KBM-7 (cell line): ENCODE data around the gene HOXB1.

Experiments
- DNase-seq: peaks from one replicate; pipeline ENCODE4 v3.0.0-alpha.2; 2015
- in situ Hi-C: fragments of 300-500 bp; cut with MboI; formaldehyde crosslinking; loops from 2 replicates; pipeline ENCODE4 v1.14.3; 2020; ENCODE audit warnings: low sequenced_read_pairs, low pct_unique_long_range_greater_than_20kb, mixed read lengths

Gene HOXB1

DNA sequence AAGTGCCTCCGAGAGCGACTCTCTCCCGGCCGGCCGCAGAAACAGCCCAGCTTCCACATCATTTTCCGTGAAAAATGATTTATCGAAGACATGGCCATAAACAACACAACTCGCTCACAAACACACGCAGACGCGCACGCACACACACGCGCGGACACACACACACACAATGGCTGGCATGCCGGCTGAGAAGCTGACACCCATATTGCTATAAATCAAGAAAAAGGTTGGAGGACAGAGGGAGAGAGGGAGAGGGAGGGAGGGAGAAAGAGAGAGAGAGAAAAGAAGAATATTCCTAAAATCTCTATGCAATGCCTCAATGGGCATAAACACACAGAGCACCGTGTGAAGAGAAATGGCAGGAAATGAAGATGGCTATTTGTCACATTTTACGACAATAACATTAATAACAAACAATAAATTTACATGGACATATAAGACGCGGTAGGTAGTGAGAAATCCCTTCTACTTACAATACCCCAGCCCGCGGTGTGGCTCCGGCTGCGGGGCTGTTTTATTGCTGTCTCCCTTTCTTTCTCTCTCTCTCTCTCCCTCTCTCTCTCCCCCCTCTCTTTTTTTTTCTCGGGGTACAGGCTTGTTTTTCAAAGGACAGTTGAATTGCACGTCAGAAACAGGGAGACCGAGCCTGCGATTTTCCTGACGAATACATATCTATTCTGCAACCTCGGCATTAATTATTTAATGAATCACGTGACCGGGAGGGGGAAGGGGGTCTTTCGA lies 37.9 kb upstream of the HOXB1 start:
- DNase-seq = no peak
- in situ Hi-C loops = no loop called here

DNA sequence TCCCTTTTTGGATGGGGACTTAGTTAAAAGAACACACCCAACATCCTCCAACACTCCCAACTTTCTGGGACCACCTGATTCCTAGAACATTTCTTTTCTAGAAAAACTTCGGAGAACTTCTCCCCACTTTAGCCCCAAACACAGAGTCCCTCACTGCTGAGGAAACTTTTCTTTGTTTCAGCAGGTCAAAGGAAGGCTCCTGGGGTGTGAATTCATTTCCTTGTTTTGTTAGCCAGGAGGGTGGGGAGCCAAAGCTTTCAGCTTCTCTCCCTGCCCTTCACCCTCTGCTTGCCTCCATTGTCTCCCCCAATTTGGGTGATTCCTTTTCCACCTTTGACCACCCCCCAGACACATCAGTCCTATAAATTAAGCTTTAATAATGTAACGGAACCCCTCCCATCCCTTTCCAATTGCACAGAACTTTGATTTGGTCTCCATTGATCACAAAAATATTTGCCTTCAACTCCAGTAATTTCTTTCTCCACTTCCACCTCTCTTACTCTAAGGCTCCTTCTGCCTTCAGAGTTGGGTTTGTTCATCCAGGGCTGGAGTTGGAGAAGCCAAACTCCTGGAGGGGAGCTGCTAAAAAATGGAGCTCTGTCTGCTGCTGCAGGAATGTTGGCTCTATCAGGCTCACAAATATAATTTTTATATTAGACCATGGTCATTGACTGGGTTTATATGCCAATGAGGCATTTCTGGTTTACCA lies 37.0 kb upstream of the HOXB1 start:
- in situ Hi-C loops = no loop called here
- DNase-seq = no peak

DNA sequence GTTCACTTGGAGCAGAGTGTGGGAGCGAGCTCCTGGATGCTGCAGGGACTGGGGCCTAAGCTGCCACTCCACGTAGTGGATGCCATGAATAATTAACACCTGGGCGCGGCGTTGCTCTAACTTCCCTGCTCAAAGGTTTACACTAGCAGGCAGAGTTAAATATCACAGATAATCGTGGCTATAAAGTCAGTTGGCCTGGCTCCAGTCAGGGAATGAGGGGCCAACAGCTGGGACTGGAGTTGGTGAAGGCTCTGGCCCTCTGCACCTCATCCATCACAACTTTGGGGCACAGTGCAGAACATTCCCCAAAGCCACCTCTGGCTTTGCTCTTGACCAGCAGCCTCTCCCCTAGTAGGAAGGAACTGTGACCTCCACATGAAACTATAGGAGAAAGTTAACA lies 36.4 kb upstream of the HOXB1 start:
- no peak for DNase-seq
- in situ Hi-C loops = no loop called here

DNA sequence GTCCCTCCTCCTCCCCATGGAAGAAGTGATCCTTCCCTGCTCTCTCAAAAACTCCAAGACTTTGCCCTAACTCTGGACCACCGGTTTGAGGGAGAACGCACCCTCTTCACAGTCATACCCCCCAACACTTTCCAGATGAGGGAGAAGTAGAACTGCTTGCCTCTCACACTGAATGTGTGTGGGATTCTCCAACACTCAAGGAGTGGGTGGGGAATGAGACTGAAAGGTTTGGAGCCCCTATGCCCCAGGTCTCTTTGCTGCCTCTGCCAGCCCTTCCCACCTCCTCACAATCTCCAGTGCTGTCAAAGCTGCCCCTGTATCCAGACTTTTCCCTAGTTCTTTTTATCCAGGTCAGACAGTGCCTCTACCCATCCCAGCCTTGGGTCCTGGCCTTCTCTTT lies 35.9 kb upstream of the HOXB1 start:
- in situ Hi-C loops = no loop called here
- DNase-seq = no peak

DNA sequence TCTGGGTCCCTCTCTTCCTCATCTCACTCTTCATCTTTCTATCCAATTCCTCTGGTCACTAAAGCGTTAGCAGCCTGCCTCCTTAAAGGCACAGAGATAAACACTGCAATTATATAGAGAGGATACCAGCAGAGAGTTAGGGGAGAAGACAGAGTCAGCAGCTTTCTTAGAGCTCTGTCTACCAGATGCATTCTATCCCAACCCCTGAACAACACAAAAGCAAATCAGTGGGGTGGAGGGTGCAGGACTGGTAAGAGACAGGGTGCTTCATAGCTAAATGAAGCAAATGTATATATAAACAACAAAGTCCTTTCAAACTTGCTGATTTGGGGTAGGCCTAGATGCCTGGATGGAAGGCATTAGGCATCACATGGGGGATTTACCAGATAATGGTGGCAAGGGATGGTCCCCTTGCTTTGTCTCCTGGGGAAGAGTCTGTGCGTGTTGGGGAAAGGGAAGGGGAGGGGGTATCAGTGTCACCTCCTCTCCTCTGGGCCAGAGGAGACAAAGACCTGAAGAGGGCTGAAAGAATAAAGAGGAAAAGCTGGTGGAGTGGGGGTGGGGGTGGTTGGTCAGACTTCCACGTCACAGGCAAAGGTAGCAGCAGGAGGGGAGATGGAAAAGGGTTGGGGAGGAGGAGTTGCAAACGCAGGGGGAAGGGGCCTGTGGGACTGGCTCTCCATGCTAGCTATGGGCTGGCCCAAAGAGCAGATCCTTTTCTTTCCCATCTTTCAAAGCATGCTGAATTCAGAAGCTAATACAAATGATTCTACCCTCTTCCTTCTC lies 35.3 kb upstream of the HOXB1 start:
- in situ Hi-C loops = no loop called here
- no peak for DNase-seq

DNA sequence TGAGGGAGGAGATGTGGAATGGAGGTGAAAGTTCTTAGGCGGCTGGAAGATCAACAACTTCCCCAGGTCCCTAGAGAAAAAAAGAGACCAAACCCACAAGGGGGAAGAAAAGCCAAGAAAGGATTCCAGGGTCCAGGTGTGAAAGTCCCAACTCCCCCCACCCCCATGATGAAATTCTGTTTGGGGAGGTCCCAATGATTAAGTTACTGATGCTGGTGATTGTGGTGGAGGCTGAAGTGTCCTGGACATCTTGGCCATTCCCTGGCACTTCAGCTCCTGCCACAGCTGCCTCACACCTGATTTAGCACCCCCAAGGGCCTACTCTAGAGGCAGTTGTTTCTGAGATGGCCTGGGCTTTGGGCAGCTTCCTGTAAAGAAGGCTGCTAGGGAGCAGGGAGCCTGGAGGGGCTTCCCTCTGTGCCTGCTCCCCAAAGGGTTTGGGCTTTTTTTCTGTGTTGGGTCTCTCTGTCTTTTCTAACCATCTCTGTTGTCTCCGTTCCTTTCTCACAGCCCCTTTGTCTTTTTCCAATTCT lies 34.3 kb upstream of the HOXB1 start:
- no peak for DNase-seq
- in situ Hi-C loops = no loop called here

DNA sequence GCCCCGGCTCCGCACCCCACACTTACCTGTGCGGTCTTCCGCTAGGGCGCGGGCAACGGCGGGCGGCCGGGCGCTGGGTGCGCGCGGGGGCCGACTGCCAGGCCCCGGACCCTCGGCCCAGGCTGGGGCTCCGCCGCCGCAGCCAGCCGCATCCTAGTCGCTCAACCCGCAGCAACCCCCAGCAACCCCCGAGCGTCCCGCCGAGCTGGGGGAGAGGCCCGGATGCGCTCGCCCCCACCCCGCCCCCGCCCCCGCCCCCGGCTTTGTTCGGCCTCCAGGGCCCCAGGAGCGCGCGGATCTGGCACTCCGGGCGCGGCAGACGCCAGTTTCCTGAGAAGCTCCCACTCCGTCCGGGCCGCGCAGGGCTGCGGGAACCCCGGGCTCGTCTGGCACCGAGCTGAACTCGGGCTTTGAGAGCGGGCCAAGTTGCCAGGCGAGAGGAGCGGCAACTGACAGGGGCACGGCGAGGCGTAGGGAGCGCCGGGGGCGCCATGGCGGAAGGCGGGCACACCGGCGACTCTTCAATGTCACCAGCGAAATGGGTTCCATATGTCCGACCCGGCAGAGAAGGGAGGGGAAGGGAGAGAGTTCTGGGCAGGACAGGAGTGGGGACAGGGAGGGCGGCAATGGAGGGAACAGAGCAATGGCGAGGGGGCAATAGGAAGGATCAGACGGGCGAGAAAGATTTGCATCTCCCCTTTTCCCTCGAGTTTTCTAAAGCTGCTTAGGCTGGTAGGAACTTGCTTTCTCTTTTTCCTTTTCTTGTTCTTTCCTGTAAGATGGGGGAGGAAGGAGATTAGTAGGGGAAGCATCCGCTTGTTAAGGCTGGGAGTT lies 33.6 kb upstream of the HOXB1 start:
- no peak for DNase-seq
- in situ Hi-C loops = no loop called here

DNA sequence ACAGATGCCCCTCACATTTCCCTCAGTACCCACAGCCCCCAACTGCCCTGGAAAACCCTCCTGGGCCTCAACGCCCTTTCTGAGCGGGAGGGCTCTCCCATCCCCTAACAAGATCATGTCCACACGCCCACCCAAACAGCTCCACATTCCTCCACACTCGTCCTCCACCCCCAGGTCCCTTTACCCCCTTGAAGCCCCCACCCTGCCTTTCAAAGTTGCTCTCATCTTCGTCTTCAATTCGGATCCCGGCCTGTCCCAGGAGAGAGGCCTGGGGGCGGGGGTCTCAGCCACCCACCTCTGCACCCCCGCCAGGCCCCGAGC lies 33.0 kb upstream of the HOXB1 start:
- in situ Hi-C loops = no loop called here
- DNase-seq = no peak

DNA sequence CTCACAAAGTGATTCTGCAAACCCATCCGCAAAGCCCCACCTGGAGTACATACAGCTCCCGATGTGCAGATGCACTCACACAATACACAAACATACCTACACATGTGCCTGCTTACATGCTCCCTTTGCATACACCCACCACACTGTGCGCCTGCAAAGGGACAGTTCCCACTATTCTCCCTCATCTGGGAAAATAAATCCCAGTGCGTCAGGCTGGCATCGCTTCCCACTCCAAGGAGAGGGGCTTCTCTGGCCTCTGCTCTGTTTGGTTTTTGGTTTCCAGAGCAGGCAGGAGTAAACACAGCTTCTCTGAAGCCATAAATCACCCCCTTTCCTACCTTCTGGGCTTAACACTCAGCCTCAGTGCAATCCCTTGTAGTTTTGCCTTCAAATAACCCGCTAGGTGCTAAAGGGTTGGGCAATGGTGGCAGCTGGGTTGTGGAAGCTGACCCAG lies 32.6 kb upstream of the HOXB1 start:
- no peak for DNase-seq
- in situ Hi-C loops = no loop called here

DNA sequence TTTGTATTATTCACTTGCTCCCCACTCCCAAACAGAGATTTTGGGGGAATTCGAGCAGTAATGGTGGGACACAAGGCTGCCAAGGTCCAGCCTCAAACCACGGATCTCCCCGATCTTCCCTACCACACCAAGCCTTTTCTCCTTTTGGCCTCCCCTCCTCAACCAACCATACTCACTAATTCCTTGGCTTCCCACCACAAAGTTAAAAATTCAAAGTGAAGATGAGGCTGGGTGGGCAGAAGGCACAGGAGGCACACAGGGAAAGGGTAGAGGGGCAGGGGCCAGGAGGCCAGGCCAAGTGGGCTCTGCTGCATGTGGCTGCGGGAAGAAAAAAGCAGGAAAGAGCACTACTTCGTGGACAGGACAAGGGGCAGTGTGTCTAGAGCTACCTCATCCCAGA lies 32.1 kb upstream of the HOXB1 start:
- in situ Hi-C loops = no loop called here
- DNase-seq = no peak

DNA sequence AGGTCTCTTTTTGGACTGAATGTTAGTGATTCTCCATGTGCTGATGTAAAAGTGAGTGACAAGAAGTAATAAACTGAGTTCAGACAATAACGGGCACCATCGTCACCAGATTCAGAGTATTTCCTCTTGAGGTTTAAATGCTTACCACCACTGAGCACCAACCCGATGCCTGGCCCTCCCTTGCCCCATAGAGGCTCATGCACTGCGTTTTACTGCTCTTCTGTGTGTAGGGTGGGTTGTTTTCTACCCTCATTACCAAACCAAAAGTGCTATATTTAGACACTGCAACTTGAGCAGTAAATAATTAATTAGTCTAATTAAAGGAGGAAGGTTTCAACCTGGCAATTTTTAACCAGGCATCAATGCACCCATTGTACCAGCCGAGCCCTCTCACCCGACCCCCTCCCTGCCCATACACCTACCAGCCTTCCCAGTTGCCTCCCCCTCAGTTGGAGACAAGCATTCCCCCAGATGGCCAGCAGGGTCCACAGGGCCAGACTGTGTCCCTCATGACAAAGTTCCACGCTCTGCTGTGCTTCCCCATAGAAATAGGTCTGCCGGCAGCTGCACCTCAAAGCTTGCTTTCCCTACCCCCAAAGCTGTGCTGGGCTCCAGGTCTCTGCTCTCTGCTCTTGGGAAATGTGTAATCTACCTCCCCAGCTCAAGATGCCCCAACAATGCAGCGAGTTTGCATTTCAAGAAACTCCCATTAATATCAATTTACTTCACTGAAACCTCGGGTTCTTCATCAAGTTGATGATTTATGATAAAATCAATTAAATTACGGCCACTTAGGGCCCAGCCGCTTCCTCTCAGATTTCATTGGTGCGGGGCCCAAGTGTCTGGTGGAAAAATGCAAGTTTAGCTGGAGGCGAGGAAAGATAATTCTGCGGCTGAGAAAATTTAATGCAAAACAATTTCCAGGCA lies 31.3 kb upstream of the HOXB1 start:
- no peak for DNase-seq
- in situ Hi-C loops = no loop called here

DNA sequence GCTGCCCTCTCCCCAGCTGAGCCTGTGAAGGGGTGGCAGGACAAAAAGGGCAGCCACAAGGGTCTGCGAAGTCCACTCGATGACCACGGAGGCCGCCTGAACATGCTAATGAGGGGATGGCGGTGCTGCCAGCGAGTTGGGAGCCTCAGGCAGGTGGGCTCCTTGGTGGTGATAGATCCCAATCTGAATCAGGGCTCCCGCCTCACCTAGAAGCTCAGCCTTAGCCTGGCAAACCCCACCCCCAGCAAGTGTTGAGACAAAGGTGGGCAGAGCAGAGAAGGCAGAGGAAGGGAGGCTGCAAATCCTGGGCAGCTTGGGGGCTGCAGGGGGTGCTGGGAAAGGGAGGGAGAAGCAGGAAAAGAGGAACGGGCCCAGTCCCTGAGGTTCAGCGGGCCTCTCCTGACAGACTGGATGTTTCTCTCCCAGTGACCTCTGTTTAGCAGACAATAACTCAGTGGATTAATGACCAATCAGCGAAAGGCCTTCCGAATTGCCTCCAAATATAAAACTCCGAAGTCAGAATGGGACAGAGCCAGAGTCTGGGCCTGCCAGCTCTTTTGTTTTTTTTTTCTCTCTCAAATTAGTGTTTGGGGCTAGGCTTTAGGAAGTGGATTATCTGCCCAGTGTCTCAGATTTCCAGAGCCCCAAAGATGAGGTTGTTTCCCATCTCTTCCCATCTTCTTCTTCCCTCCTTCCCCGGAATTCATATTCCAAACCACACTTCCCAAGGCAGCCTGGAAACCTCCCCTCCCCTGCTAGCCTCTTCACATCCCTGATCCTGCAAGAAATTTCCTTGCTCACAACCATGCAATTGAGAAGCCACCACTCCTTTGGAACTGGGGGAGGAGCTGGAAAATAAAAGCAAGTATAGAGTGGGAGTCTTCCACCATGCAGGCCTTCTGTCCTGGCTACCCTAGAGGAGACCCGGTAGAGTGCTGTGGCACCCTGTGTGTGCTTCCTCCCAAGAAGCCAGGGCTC lies 29.3 kb upstream of the HOXB1 start:
- DNase-seq = no peak
- in situ Hi-C loops = no loop called here

DNA sequence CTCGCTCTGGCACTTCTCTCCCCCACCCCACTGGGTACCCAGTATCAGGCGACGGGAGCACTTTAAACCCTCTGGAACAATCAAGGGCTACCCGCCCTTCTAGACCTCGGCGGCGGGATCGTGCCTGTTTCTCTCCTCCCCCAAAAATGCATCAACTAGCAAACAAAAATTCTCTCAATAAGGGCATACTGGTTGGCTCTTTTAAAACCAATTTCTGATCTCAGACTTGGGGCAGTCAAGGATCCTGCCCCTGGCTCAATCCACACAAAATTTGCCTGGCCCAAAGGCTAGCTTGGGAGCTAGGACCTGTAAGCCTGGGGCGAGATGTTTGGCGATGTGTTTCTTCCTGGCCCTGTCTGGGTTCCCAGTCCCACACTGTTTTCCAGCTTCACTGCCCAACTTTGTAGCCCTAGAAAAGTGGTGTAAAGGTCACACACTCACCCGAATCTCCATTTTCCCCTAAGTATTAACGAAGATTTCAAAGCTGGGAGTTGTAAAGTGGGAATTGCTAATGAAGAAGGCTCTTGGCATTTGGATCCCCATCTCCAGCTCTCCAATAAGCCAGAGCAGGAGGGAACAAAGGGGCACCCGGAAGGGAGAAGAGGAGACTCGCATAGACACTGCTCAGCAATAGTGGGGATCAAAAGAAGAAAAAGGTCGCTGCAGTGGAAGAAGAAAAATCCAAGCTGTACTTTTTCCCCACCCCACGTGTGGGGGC lies 28.5 kb upstream of the HOXB1 start:
- in situ Hi-C loops = no loop called here
- DNase-seq = no peak

DNA sequence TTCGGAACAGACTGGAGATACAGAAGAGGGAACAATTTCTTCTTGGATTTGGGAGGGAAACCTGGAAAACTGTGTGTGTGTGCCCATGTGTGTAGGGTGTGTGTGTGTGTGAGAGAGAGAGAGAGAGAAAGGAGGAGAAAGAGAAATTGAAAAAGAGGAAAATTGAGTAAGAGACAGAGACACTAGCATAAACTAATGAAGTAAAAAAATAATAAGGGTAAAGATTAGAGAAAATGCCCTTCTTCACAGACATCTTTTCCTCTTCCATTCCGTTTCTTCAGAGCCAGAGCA lies 28.0 kb upstream of the HOXB1 start:
- no peak for DNase-seq
- in situ Hi-C loops = no loop called here

DNA sequence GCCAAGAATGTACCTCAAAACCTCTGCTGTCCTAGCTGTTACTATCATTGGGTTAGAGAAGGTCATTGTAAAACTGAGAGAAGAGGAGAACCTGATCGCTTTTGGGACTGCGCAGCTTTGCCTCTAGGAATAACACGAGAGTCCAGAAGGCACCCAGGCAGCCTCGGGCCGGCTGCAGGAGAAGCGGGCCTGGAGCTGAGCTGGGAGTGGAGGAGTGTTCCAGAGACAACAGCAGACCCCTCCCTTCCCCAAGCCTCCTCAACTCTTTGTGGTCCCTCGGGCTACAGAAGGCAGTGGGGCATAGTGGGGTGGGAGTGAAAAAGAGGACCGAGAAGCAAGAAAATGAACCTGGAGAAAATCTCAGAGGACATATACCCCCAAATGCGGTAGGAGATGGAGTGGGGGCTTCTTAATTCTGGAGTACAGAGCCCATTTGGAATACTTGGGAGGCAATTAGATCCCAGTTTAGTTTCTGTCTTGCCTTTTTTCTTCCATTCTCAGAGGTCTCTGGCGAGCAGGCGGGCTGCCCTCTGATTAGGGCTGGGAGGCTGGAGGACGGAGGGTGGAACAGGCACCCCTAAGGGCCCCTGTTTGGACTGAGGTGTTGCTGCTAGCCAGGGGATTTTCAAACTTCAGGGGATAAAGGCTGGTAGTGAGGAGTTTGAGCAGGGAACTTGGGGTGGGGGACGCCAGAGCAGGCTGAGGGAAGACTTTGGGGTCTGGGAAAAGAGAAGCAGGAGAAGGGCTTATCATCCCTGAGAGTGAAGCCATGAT lies 27.4 kb upstream of the HOXB1 start:
- in situ Hi-C loops = no loop called here

More for the DNA sequence above, 27.4 kb upstream of the HOXB1 start:
- no peak for DNase-seq
